ENCODE measurements around the gene SOX10. TPM values are rescaled to one million over a fixed set of nuclear protein-coding genes. Genes with fewer than 3 reads are reported as not detected.
"Not testable (repeated sequence)": the region's sequence is repeated elsewhere in the genome, so short reads cannot be mapped to it uniquely, and the experiment has no call there.

Gene SOX10
- polyA plus RNA-seq, 3 donors: 0.49 to 2.1 (median 0.79) TPM

GRCh38 chr22:37972527-37972926, 11.8 kb downstream of the SOX10 start:
- H3K27ac ChIP-seq (ENCODE audit: low read depth, low read length): no peak overlapping the region
- 36 to 72% (median 60%) methylated on average over 3 of the region's 3 CpGs for WGBS, 3 donors

DNA sequence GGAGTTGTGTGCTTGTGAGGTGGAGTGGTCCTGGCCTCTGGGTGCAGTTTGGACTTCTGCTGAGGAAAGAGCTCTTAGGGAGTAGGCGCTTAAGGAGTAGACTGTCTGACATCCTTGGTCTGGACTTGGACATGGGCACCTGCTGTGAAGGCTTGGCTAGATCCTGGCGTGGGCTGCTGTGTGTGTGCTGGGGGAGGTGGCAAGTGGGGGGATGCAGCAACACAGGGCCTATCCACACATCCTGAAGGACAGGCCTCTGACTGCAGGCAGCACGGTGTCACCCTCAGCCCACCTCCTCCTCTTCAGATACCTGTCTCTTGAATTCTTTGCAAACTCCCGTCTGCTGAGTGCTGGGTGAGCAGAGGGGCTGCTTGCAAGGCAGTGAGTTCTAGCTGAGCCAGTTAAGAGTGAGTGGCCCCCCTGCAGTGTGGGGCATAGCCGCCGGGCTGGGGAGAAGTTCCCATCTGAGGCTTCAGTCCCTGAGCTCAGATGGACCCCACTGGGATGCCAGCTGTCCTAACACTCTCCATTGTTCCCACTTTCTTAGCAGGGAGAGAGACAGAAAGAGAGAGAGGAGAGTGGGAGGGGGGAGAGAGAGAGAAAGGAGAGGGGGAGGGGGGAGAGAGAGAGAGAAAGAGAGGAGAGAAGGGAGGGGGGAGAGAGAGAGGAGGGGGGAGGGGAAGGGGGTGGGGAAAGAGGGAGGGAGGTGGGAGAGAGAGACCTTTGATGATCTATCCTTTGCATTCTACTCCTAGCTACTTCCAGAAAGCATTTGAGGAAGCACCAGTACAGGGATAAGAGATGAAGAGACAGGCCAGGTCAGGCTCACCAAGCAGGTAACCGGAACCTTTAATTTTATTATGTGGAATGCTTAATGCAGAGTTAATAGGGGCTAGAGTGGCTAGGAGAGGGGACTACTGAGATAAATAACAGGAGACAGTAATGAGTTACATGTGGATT, 12.6 kb downstream of the SOX10 start:
- 80 to 89% (median 84%) methylated on average over 7 of the region's 7 CpGs for WGBS, 3 donors
- no peak overlapping the region for H3K27ac ChIP-seq (ENCODE audit: low read depth, low read length)

- no peak overlapping the region for H3K27ac ChIP-seq (ENCODE audit: low read depth, low read length)
- WGBS, 3 donors: 88 to 98% (median 94%) methylated on average over 4 of the region's 4 CpGs
These were observed 13.5 kb downstream of the SOX10 start for GRCh38 chr22:37970864-37971263.

DNA sequence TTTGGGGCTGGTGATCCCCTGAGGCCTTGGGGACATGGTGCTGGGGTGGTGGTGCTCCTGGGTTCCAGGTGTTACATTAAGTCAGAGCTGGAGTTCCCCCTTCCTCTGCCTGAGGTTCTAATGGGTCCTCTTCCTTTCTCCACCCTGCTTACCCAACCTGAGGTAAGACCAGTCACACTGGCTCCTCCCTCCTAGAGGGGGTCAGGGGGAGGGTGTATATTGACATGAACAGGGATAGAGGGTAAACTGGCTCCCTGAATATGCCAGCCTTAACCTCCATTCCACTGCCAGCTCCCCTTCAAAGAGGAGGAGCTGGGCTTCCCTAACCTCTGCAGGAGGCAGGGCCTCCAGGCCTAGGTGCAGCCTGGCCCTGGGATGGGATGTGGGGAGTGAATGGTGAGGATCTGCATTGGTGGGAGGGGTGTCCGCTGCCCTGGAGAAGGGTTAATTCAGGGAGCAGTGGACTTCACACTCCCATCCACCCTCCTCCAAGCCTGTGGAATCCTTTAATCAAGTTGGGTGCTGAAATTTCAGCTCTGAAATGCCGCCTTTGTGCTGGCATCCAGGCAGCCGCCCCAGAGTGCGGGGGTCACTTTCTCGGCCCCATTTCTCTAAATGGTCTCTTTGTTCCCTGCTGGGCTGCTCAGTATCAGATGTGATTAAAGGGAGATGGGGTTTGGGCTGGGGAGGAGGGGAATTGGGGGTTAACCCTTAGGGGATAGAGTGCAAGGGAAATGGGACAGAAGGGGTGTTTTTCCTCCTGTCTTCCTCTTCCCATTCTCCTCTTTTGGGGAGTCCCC, 15.7 kb downstream of the SOX10 start:
- WGBS, 3 donors: 86 to 96% (median 94%) methylated on average over 5 of the region's 5 CpGs
- H3K27ac ChIP-seq (ENCODE audit: low read depth, low read length): no peak overlapping the region

GRCh38 chr22:37967637-37968451, 16.5 kb downstream of the SOX10 start:
- WGBS, 3 donors: 79 to 86% (median 85%) methylated on average over 14 of the region's 14 CpGs
- H3K27ac ChIP-seq (ENCODE audit: low read depth, low read length): no peak overlapping the region

- WGBS, 3 donors: 42 to 68% (median 50%) methylated on average over 1 of the region's 1 CpG
- H3K27ac ChIP-seq (ENCODE audit: low read depth, low read length): no peak overlapping the region
These were observed 17.2 kb downstream of the SOX10 start for GRCh38 chr22:37967147-37967546.

DNA sequence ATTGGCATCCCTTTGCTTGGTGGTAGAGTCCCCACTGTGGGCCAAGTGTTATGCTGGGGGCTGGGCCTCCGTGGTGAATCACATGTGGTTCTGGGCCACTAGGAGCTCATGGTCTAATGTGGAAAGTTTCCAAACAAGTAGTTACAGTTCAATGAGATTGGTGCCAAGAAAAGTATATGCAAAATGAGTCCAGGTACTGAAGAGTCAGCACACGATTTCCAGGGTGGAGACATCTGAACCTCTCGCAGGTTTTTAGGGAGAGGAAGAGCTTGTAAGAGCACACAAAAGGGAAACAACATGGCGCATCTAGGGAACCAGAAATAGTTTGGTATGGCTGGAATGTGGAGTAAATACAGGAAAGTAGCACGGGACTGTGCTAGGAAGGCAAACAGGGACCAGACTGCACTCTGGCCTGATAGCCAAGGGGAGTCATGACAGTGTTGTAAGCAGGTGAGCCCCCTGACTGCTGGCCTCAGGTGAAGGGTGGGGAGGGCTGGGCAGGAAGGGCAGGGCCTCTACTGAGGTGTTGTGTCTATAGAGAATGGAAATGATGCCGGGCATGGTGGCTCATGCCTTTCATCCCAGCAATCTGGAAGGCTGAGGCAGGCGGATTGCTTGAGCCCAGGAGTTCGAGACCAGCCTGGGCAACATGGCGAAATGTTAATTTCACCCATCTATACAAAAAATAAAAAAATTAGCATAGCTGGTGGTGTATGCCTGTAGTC, 18.3 kb downstream of the SOX10 start:
- no peak overlapping the region for H3K27ac ChIP-seq (ENCODE audit: low read depth, low read length)
- WGBS, 3 donors: 80 to 84% (median 82%) methylated on average over 9 of the region's 9 CpGs

- H3K27ac ChIP-seq (ENCODE audit: low read depth, low read length): no peak overlapping the region
- WGBS, 3 donors: 95 to 99% (median 97%) methylated on average over 4 of the region's 4 CpGs
These were observed 23.3 kb downstream of the SOX10 start for GRCh38 chr22:37961062-37961461.

DNA sequence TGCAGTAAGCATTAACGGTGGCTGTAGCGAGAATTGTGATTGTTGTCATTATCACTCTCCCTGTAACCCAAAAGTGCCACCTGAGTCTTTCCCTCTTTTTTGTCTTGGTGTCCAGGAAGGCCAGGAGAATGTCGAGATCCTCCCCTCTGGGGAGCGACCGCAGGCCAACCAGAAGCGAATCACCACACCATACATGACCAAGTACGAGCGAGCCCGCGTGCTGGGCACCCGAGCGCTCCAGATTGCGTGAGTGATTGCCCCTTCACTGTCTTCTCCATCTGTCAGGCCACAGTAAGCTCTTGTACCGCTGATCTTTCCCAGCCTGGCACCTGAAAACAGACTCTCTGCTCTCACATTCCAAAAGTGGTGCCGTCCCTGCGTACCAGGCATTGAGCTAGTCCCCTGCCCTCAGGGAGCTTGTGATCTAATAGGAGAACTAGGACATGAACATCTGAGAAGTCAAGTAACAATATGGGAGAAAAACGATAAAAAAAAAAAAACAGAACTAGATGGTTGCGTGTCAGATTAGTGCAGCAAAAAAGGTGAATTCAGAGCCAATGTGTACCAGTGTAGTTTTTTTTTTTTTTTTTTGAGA, 25.0 kb downstream of the SOX10 start:
- H3K27ac ChIP-seq (ENCODE audit: low read depth, low read length): no peak overlapping the region
- WGBS, 3 donors: 95 to 98% (median 96%) methylated on average over 17 to 18 of the region's 18 CpGs

GRCh38 chr22:37957232-37957631, 27.1 kb downstream of the SOX10 start:
- H3K27ac ChIP-seq (ENCODE audit: low read depth, low read length): no peak overlapping the region
- 77 to 90% (median 77%) methylated on average over 4 of the region's 4 CpGs for WGBS, 3 donors

DNA sequence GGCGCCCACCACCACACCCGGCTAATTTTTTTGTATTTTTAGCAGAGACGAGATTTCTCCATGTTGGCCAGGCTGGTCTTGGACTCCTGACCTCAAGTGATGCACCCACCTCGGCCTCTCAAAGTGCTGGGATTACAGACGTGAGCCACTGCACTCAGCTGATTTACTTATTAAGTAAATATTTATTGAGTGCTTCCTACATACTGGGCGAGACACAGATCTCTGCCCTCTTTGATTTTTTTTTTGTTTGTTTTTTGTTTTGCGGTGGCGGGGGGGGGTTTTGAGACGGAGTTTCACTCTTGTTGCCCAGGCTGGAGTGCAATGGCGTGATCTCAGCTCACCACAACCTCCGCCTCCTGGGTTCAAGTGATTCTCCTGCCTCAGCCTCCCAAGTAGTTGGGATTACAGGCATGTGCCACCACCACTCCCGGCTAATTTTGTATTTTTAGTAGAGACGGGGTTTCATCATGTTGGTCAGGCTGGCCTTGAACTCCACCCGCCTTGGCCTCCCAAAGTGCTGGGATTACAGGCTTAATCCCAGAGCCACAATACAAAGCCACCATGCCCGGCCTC, 28.4 kb downstream of the SOX10 start:
- not testable (repeated sequence) for H3K27ac ChIP-seq (ENCODE audit: low read depth, low read length)
- 77 to 92% (median 88%) methylated on average over 15 of the region's 15 CpGs for WGBS, 3 donors

DNA sequence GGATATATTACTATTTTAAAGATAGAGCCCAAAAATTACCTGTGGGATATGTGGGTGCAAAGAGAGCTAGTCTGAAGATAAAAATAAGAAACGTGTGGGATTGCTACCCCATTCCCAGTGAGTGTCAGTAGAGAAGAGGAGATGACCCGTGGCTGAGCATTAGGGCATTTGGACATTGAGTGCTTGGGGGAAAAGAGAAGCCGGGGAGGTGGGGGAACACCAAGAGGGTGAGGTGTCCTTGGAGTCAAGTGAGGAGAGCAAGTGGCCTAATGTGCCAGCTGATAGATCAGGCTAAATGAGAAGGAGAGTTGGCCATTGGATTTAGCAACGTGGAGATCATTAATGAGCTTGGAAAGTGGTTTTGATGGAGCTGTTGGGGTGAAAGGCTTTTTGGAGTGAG, 29.7 kb downstream of the SOX10 start:
- WGBS, 3 donors: 57 to 77% (median 72%) methylated on average over 4 of the region's 4 CpGs
- H3K27ac ChIP-seq (ENCODE audit: low read depth, low read length): no peak overlapping the region

GRCh38 chr22:37953437-37954179, 30.7 kb downstream of the SOX10 start, which contains the start of the genes C22orf23 and POLR2F:
C22orf23 (minus strand) TSS chr22:37953601; CDS start chr22:37953149, 452 bp downstream.
POLR2F (plus strand) TSS chr22:37953699; CDS start chr22:37953788, 89 bp downstream.
- 0 to 1% (median 0%) methylated on average over 52 of the region's 52 CpGs for WGBS, 3 donors
- peak within 1 kb of the TSS; percentile 52 for H3K27ac ChIP-seq (ENCODE audit: low read depth, low read length)

GRCh38 chr22:37953062-37953436, 31.3 kb downstream of the SOX10 start:
- 0 to 1% (median 1%) methylated on average over 13 of the region's 13 CpGs for WGBS, 3 donors
- H3K27ac ChIP-seq (ENCODE audit: low read depth, low read length): no peak overlapping the region

GRCh38 chr22:37952629-37953028, 31.7 kb downstream of the SOX10 start:
- H3K27ac ChIP-seq (ENCODE audit: low read depth, low read length): not testable (repeated sequence)
- 10 to 12% (median 12%) methylated on average over 20 of the region's 20 CpGs for WGBS, 3 donors

- 61 to 70% (median 67%) methylated on average over 8 of the region's 8 CpGs for WGBS, 3 donors
- no peak overlapping the region for H3K27ac ChIP-seq (ENCODE audit: low read depth, low read length)
These were observed 33.0 kb downstream of the SOX10 start for GRCh38 chr22:37951305-37951704.

Measured in adipose tissue (tissue), 3 donors.